GM21423 (cell line): ENCODE results near the gene GAS1.

ENCODE experiments used
- ATAC-seq: cut with Tn5 transposase; IDR thresholded peaks from one replicate; pipeline ENCODE4 v1.9.1; 2021; ENCODE audit warnings: mild to moderate bottlenecking, moderate library complexity; ENCODE audit not compliant: unreplicated experiment

Gene GAS1

GRCh38 chr9:86926145-86926544, 21.2 kb downstream of the GAS1 start:
- ATAC-seq, result no peak

DNA sequence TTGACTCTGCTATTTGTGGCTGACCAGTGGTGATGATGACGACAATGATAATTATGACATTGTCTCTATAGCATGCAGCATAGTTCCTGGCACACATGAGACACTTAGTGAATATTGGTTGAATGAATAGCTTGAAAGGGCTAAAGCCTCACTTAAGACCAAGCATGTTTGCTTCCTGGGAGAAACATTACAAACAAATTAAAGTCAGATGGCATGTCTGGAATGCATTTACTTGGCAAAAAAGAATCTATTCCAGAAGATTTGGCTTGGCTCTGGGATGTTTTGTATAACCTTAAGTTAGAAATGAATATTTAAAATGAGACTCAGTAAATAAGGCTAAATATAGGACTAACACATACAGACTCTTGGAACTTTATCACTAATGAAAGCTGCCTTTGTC, 21.6 kb downstream of the GAS1 start:
- ATAC-seq, result no peak

- no peak for ATAC-seq
Measured at GRCh38 chr9:86924206-86924605, 23.1 kb downstream of the GAS1 start.

DNA sequence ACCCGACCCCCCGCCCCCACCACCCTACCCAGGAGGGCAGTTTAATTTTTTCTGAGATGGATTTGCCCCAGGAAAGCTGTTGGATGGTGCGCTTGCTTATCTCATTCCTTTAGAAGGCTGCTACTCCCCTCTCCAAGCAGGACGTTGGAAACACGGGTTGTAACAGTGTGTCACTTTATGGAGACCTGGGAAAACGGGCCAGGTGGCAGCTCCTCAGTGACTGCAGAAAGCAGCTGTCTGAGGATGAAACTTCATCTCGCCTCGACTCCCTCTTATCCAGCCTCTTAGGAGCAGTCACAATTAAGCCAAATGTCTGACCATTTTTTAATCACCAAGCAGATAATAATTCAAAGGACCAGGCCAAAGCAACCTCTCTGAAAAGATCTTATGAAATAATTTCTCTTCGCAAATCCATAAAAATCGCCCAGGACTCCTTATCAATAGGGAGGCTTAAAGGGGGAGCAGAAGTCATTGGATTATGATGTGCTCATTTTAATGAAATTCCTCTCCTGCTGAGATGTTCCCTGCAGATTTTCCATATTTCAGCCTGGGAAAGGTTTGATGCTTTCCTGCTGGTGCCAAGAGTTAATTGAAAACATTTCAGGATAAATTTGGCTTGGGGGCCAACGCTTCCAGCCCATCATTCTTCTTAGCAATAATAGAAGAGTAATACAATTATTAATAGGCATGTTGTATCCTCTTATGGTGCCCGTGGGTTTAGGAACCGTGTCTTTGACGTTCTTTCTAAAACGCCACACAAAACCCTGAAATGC, 26.0 kb downstream of the GAS1 start:
- no peak for ATAC-seq

- no peak for ATAC-seq
Measured at GRCh38 chr9:86918556-86918955, 28.8 kb downstream of the GAS1 start.

GRCh38 chr9:86912210-86912609, 35.1 kb downstream of the GAS1 start:
- ATAC-seq, result no peak

- no peak for ATAC-seq
Measured at GRCh38 chr9:86909388-86909787, 37.9 kb downstream of the GAS1 start.

DNA sequence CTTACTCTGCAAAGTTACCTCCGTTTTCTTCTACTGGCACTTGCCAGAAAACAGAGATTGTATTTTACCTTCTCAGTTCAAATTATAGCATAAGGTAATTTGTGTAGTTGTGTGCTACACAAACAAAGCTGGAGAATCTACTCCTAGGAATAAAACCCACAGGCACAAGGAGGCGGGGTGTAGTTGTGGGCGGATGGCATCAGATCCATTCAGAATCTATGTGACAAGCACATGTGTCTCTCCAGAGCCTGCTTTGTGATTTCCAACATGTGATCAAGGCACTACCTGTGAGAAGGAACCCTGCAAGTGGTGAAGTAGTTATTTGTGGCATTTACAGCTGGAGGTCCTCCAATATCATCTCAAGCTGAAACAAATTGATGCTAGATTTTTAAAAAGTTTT, 39.0 kb downstream of the GAS1 start:
- no peak for ATAC-seq

- ATAC-seq, result no peak
Measured at GRCh38 chr9:86907346-86907745, 40.0 kb downstream of the GAS1 start.

DNA sequence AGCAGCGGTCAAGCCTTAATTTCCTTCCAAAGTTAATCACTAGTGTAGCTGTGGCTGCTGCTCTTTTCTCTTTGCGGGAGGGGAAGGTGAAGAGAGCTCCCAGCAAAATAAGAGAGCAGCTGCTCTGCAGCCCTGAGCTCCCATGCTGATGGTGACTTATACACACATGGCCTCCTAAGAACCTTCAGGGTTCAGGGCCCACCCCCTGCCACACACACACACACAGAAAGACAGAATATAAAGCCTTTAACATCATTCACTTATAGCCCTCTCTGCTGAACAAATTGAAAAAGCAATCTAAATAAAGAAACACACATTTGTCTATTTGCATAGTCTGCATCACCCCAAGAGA, 43.6 kb downstream of the GAS1 start:
- no peak for ATAC-seq

- ATAC-seq, result no peak
Measured at GRCh38 chr9:86902991-86903733, 44.1 kb downstream of the GAS1 start.

DNA sequence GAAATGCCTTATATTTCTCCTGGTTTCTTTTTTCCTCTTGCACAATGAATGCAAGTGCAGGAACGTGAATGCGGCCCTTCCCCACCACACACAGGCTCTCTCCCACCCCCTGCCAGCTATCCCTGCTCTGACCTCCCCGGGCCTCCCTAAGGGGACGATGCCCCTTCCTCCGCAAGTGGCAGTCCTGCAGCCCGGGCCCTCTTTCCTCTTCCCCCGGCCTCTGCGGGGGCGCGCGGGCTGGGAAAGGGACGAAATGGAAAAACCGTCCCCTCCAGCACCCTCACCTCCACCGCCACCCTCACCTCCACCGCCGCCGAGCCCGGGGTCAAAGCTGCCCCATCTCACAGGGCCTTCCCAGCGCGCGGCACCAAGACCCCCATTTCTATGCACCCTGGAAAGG, 44.7 kb downstream of the GAS1 start:
- no peak for ATAC-seq

GRCh38 chr9:86902176-86902575, 45.1 kb downstream of the GAS1 start:
- no peak for ATAC-seq

GRCh38 chr9:86901511-86901910, 45.8 kb downstream of the GAS1 start:
- ATAC-seq, result no peak
